Lower lobe of right lung (tissue), 2 donors: Measurements from ENCODE around the gene DGCR2. TPM values are rescaled to one million over a fixed set of nuclear protein-coding genes. Genes with fewer than 3 reads are reported as not detected.

ENCODE experiments used
- ATAC-seq, 2 donors: fragments of 200-7000 bp; cut with Tn5 transposase; one replicate each; pipeline ENCODE4 v1.9.1; 2020 to 2022; ENCODE audit warnings: mild to moderate bottlenecking in 2 of 2, moderate library complexity in 2 of 2
- DNase-seq: peaks from one replicate; pipeline ENCODE4 v3.0.0-alpha.2; 2020
- H3K27ac ChIP-seq: fragments of 200-600 bp; one replicate; pipeline ENCODE4 v1.8.0; 2022
- H3K27me3 ChIP-seq: fragments of 200-600 bp; one replicate; pipeline ENCODE4 v1.8.0; 2022; ENCODE audit warnings: low read depth
- H3K36me3 ChIP-seq: fragments of 200-600 bp; one replicate; pipeline ENCODE4 v1.8.0; 2022; ENCODE audit warnings: mild to moderate bottlenecking
- H3K4me1 ChIP-seq: fragments of 200-600 bp; one replicate; pipeline ENCODE4 v1.8.0; 2022
- H3K4me3 ChIP-seq: fragments of 200-600 bp; one replicate; pipeline ENCODE4 v1.8.0; 2022; ENCODE audit warnings: mild to moderate bottlenecking
- H3K9me3 ChIP-seq: fragments of 200-600 bp; one replicate; pipeline ENCODE4 v1.8.0; 2022
- CTCF ChIP-seq: fragments of 200-600 bp; IDR thresholded peaks from one replicate; pipeline ENCODE4 v1.8.0; 2022; ENCODE audit warnings: antibody characterized with exemption, mild to moderate bottlenecking
- intact Hi-C: fragments of 100-400 bp; cut with DNase I; formaldehyde crosslinking; loops from one replicate; pipeline ENCODE4 v1.11.0; 2022
- total RNA-seq: library from RNA; stranded (reverse); fragmentation: NEBNext Ultra II Directional; extraction: Animal tissue kit (Norgen Biotek cat#: 25700); gene quantifications from one replicate; pipeline ENCODE4 v1.2.1, GENCODE V29; 2021
- donor health status: DM: no; HTN: yes; CAD: no; lungs with severe emphysema.

The DGCR2 gene
- total RNA-seq, 1 donor from 2014 or later, result 62.9 TPM

DNA sequence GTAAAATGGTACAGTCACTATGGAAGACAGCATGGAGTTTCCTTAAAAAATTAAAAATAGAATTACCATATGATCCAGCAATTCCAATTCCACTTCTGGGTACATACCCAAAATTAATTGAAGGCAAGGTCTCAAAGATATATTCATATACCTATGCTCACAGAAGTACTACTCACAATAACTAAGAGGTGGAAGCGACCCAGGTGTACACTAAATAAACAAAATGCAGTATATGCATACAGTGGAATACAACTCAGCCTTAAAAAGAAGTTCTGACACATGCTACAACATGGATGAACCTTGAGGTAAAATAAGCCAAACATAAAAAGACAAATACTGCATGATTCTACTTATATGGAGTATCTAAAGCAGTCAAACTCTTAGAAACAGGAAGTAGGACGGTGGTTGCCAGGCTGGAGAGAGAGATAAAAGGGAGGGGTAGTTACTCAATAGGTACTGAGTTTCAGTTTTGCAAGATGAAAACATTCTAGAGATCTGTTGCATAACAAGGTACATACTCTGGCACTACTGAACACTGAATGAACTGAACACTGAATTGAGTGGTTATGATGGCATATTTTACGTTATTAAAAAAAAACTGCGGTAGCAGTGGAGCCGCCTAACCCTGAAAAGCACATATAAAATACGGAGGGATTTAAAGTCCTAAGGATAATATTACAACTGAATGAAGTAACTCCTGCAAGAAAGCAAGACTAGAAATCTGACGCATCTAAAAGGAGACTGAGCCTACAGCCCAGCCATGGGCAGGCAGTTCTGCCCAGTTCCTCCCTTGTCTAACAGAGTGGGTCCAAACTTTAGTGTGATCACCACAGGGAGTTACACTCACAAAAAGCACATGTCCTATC, 12.8 kb downstream of the DGCR2 start:
- H3K4me1 ChIP-seq, result peaks cover 61% of the 10 kb centered on the region
- H3K27me3 ChIP-seq, result no peaks in the 10 kb centered on the region
- ATAC-seq (peak; percentile 94 to 96), DNase-seq (no peak)
- no peak overlapping the region for H3K4me3 ChIP-seq
- peak overlapping the region; percentile 81 for H3K27ac ChIP-seq
- peaks cover 6% of the 10 kb centered on the region for H3K36me3 ChIP-seq
- TF ChIP-seq CTCF, result no peak
- no peaks in the 10 kb centered on the region for H3K9me3 ChIP-seq
- intact Hi-C loops, result no loop called here

GRCh38 chr22:19108807-19109197, 13.4 kb downstream of the DGCR2 start:
- Histone ChIP-seq H3K36me3 (peaks cover 6% of the 10 kb centered on the region), H3K9me3 (no peaks in the 10 kb centered on the region), H3K27me3 (no peaks in the 10 kb centered on the region), H3K4me1 (peaks cover 67% of the 10 kb centered on the region), H3K27ac (peak overlapping the region; percentile 81), H3K4me3 (no peak overlapping the region)
- DNase-seq (no peak), ATAC-seq (no peak)
- intact Hi-C loops, result no loop called here
- no peak for TF ChIP-seq CTCF

DNA sequence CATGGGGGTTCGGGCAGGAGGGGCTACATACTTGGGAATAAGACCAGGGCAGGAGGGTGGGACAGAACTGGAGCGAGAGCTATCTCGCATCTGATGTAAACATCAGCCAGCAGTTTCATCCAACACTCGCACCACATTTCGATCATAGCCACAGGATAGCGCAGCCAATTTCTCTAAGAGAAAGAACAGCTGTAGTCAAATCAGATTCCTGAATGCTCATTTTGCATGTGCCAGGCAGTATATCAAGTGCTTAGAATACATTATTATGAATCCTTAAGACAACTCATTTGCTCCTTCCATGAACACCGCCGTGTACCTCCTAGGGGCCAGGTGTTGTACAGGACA, 14.5 kb downstream of the DGCR2 start:
- H3K27me3 ChIP-seq, result no peaks in the 10 kb centered on the region
- no peak overlapping the region for H3K4me3 ChIP-seq
- no peak for DNase-seq
- no peak overlapping the region for H3K27ac ChIP-seq
- intact Hi-C loops, result no loop called here
- ATAC-seq, result no peak
- peaks cover 67% of the 10 kb centered on the region for H3K4me1 ChIP-seq
- TF ChIP-seq CTCF, result no peak
- peaks cover 6% of the 10 kb centered on the region for H3K36me3 ChIP-seq
- no peaks in the 10 kb centered on the region for H3K9me3 ChIP-seq

GRCh38 chr22:19106886-19107729, 15.1 kb downstream of the DGCR2 start:
- peaks cover 67% of the 10 kb centered on the region for H3K4me1 ChIP-seq
- no peak for ATAC-seq
- no peak for TF ChIP-seq CTCF
- no peaks in the 10 kb centered on the region for H3K9me3 ChIP-seq
- intact Hi-C loops, result no loop called here
- peaks cover 6% of the 10 kb centered on the region for H3K36me3 ChIP-seq
- H3K4me3 ChIP-seq, result no peak overlapping the region
- H3K27ac ChIP-seq, result no peak overlapping the region
- no peak for DNase-seq
- H3K27me3 ChIP-seq, result no peaks in the 10 kb centered on the region

GRCh38 chr22:19105867-19106802, 16.1 kb downstream of the DGCR2 start:
- no peaks in the 10 kb centered on the region for H3K9me3 ChIP-seq
- H3K4me1 ChIP-seq, result peaks cover 65% of the 10 kb centered on the region
- H3K4me3 ChIP-seq, result no peak overlapping the region
- ATAC-seq (peak in 1 of 2 donors; percentile 25), DNase-seq (no peak)
- H3K36me3 ChIP-seq, result peaks cover 6% of the 10 kb centered on the region
- H3K27ac ChIP-seq, result no peak overlapping the region
- intact Hi-C loops, result no loop called here
- peak; percentile 26 for TF ChIP-seq CTCF
- no peaks in the 10 kb centered on the region for H3K27me3 ChIP-seq
